AG10803 (cell line): ENCODE data around the gene CHD9.

ENCODE experiments used
- DNase-seq: peaks from one replicate; pipeline ENCODE4 v3.0.0; 2010; ENCODE audit warnings: low read depth
- H3K4me3 ChIP-seq: 2 replicates; pipeline ENCODE4 v1.5.1; 2011; ENCODE audit warnings: mild to moderate bottlenecking, low read length, control low read depth
- TF ChIP-seq, protein P1 (sequence below): conservative IDR thresholded peaks from 2 replicates; pipeline ENCODE4 v1.5.1; 2011; ENCODE audit warnings: mild to moderate bottlenecking, low read length, control low read depth, inconsistent platforms

Gene CHD9

DNA sequence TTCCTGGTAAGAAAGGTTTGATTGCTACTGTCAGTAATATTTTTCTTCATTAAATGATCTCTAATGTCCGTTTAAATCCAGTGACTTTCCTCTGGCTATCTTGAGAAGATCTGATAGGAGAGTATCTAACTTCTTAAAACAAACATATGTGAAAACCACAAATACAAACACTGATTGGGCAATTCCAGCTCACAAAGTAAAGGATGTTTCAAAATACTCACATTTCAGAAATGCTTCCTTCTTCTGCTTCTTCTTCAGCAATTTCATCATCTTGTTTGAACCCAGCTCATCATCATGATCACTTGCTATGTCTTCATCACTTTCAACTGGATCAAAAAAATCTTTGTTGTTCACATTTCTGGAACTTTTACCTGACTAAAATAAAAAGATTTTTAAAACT is 315.1 kb downstream of the CHD9 start:
- peak; percentile 65 for DNase-seq
- H3K4me3 ChIP-seq = no peak overlapping the region
- TF ChIP-seq, protein P1, sequence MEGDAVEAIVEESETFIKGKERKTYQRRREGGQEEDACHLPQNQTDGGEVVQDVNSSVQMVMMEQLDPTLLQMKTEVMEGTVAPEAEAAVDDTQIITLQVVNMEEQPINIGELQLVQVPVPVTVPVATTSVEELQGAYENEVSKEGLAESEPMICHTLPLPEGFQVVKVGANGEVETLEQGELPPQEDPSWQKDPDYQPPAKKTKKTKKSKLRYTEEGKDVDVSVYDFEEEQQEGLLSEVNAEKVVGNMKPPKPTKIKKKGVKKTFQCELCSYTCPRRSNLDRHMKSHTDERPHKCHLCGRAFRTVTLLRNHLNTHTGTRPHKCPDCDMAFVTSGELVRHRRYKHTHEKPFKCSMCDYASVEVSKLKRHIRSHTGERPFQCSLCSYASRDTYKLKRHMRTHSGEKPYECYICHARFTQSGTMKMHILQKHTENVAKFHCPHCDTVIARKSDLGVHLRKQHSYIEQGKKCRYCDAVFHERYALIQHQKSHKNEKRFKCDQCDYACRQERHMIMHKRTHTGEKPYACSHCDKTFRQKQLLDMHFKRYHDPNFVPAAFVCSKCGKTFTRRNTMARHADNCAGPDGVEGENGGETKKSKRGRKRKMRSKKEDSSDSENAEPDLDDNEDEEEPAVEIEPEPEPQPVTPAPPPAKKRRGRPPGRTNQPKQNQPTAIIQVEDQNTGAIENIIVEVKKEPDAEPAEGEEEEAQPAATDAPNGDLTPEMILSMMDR = no peak

DNA sequence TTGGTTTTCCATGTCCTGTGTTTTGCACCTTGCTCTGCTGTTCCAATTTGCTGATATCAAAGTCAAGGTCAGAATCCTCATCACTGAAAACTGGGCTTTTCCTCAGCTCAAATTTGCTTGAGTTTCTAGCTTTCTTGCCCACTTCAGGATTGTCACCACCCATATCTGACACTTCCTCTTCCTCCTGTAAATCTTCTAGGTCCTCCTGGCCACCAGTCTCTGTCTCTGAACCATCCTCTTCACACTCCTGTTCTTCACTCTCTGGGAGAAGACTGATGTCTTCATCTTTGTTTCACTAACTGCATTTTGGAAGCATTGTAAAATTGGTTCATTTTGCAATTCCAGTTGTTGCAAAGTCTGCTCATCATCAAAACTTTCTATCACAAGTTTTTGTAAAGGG is 316.0 kb downstream of the CHD9 start:
- TF ChIP-seq, protein P1 = no peak
- DNase-seq = no peak
- no peak overlapping the region for H3K4me3 ChIP-seq

DNA sequence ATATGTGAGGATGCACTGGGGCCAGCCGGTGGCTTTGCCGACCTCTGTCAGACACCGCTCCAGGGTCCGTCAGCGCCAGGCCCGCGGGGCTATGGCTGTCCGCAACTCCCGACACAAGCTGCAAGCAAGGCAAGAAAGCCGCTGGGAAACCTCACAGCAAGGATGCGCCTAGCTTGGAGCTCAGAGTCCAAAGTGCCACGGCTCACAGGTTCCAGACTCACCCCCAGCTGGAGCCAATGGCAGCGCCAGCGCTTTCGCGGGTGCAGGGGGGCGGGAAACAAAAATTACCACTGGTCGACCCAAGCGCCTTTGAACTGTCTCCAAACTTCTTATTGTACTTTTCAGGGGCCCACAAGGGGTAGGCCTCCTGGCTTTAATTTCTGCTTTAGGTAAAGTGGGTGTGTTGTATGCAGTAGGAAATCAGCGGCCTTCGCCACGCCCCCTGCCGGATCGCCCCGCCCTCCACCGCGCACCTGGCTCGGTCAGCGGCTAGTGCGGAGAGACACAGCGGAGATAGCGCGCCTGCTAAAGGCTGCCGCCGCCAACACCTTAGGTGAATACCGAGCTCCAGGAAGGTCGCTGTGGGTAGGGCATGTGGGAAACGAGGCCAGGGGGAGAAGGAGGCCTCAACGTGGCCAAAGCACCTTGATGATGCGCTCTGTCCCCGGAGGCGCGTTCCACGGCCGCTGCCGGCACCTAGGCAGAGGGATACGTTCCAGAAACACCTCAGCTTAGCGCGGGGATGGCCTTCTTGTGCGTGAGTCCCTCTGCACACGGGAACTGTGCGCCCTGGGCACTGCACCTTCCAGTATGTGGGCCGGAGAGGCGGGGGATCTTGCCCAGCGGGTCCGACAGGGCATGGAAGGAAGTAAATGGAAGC is 318.4 kb downstream of the CHD9 start:
- DNase-seq = no peak
- no peak overlapping the region for H3K4me3 ChIP-seq
- TF ChIP-seq, protein P1 = no peak

DNA sequence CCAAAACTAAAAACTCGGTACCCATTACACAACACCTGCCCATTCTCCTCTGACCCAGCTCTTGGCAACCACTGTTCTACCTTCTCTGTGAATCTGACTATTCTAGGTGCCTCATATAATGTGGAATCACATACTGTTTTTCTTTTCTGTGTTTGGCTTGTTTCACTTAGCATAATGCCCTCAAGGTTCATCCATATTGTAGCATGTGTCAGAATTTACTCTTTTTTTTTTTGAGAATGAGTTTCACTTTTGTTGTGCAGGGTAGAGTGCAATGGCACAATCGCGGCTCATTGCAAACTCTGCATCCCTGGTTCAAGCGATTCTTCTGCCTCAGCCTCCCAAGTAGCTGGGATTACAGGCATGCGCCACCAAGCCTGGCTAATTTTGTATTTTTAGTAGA is 320.0 kb downstream of the CHD9 start:
- TF ChIP-seq, protein P1 = no peak
- no peak overlapping the region for H3K4me3 ChIP-seq
- no peak for DNase-seq

DNA sequence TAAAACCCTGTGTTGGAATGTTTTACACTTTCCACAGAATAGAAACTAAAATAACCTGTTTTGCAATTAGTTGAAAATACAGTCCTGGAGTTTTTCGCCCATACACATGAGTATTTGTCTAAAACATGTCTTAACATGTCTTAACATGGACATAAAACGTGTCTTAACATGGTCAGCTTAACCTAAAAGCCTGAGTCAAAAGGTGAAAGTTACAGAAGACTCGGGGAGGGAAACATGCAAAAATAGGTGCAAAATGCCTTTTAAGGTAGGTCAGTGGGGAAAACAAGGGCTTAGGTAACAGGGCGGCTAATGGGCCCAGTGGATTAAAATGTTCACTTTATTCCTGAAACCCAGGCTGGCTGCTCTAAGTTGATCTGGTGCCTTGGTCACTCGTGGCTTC is 323.3 kb downstream of the CHD9 start:
- DNase-seq = no peak
- TF ChIP-seq, protein P1 = no peak
- H3K4me3 ChIP-seq = no peak overlapping the region
